Stimulated activated CD8-positive, alpha-beta memory T cell treated with anti-CD3 and anti-CD28 coated beads, Interleukin-7, amount 100 ng/mL, for 48 hours (primary cell): Measurements from ENCODE around the gene MAPKBP1.

Source experiments
- DNase-seq, 2 donors: peaks; one replicate each; pipeline ENCODE4 v3.0.0-alpha.2; 2020; ENCODE audit warnings: low read depth in 1 of 2; ENCODE audit errors: extremely low read depth in 1 of 2

MAPKBP1 gene

GRCh38 chr15:41862515-41863116 lies 88.3 kb downstream of the MAPKBP1 start:
- no peak for DNase-seq

- DNase-seq = no peak
Measured at GRCh38 chr15:41865490-41866055, 91.3 kb downstream of the MAPKBP1 start.

DNA sequence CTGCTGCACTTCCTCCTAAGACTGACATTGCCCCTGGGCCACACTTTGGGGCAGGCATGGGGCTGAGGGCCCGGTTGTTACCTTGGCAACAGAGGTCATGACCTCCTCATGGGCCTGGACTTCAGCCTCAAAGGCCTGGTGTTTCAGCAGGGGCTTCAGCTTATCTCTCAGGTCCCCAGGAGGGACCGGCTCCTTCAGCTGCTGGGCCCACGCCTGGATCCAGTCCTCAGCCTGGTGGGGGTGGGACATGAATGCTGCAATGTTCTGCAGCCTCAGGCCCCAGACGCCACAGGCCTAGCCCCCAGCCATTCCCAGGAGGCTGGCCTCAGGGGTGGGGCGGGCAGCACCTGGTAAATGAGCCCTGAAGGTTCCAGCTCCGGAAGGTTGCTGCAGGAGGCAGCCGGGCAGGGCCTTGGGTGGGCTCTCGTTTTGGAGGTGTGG lies 92.0 kb downstream of the MAPKBP1 start:
- DNase-seq = no peak

GRCh38 chr15:41866872-41867579 lies 92.7 kb downstream of the MAPKBP1 start:
- DNase-seq = no peak

DNA sequence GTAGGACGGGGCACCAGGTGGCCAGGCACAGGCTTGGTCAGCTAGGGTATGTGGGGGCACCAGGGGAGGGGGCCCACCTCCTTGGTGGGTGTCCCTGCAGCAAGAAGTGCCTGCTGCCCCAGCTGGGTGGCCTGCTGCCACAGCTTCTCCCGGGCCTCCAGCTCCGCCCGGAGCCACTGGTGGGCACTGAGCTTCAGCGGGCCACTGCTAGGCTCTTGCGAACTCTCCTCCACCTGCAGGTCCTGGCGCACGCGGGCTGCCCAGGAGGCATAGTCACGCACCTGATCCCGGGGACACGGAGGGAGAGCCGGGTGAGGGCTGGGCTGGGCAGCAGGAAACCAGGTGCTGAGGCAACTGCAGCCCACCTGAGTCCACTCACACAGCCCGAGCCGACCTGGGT lies 94.0 kb downstream of the MAPKBP1 start:
- no peak for DNase-seq

DNA sequence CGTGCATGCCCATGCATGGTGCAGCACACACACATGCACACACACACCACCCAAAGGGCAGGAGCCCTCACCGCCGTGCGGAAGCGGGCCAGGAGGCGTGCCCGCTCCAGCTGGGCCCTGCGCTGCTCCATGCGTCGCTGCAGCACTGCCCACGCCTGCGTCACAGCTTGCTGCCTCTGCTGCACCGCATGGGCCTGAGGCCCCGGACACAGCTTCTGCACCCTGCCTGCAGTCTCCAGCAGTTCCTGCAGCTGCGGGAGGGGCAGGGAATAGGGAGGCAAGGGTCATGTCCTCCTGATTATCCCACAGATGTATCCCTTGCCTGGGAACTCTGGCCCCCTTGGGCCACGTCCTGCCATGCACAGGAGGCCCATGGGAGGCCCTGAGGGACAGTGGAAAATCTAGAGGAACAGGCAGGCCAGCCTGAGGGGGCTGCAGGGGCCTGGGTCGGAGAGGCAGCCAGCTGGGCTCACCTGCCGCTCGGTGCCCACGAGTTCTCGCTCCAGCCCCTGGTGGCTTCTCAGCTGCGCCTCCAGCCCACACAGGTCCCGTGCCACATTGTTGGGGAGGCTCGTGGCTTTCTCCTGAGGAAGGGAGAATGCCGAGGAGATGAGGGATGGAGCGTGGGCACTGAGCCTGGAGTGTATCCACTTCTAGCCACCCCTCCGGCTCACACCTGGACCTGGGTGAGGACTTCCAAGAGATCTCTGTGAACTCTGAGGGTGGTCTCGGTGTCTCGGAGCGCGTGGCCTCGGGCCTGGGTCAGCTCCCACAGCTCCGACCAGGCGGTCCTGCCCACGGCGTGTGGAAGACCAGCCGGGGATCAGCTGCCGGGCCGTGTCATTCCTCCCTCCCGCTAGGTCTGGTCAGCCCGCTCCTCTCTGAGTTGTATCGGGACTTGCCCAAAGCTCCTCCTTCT lies 95.7 kb downstream of the MAPKBP1 start:
- DNase-seq = no peak

GRCh38 chr15:41870689-41871081 lies 96.4 kb downstream of the MAPKBP1 start:
- peak; percentile 36 to 65 for DNase-seq

DNA sequence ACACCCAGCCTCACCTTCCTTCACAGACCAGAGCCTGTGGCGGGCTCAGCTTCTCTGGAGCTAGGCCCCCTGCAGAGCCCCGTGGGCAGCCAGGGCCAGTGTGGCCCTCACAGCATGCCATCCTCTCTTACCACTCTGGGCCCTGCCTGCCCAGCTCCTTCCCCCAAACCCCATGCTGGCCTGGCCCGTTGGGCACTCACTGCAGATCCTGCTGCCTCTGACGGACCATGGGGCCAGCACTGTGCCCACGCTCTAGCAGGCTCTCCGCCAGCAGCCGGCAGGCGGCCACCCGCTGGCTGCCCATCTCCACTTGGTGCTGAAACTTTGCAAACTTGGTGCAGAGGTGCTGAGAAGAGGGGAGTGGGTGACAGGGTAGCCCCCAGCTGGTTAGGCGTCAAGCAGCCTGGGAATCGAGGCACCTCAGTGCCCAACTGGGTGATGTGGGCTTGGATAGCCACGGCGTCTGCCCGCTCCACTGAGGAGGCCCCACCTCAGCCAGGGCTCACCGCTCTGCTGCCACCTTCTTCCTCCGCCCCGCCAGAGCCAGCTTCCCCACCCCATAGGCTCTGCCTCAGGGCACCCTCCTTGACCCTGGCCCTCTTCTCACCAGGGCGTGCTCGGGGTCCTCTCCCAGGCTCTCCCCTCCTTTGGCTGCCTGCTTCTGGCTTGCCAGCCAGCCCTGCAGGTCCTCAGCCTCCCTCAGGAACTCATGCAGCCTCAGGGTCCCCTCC lies 97.1 kb downstream of the MAPKBP1 start:
- DNase-seq = no peak

DNA sequence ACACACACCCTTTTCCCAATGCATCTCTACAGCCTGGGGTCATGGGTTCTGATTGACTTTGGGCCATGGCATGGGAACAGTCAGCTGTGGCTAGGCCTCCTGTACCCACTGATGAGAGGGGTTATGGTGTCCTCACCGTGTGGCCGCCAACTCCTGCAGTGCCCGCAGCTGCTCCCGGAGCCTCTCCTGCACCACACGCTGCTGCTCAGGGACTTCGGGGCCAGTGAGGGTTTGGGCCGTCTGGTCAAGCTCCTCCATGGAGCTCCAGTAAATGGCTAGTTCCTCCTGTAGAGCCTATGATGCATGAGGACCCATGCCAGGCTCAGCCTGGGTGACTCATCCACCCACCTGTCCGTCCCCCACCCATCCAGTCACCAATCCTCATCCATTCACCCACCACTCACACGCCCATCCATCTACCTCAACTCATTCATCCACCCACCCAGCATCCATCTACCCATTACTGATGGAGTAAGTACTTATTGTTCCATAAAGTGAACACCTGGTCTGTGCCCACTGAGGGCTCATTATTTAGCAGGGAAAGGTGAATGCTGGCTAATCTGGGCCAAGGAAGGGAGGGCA lies 98.0 kb downstream of the MAPKBP1 start:
- no peak for DNase-seq

DNA sequence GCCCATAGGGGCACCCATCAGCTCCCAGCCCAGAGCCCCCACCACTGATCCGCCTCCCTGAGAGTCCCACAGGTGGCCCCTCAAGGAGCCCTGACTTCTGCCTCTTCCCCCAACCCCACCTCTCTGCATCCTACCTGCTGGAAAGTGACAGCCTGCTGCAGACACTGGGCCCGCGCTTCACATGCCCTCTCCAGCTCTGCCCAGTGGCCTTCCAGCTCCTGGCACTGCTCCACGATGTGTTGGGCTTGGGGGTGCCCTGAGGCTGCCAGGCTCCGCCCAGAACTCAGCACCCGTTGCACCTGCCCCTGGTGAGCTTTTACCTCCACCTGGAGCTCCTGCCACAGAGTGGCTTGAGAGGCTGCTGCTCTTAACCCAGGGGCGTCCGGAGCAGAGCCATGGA lies 99.4 kb downstream of the MAPKBP1 start:
- no peak for DNase-seq

- DNase-seq = no peak
Measured at GRCh38 chr15:41874736-41875135, 100.5 kb downstream of the MAPKBP1 start.

GRCh38 chr15:41876007-41876406 lies 101.7 kb downstream of the MAPKBP1 start:
- no peak for DNase-seq

GRCh38 chr15:41876689-41877088 lies 102.4 kb downstream of the MAPKBP1 start:
- no peak for DNase-seq
